GM06990 (cell line): ENCODE measurements around the gene CAMK2A.

Source experiments
- DNase-seq: peaks from one replicate; pipeline ENCODE4 v3.0.0-alpha.2; 2011; ENCODE audit not compliant: insufficient read length; ENCODE audit errors: extremely low read depth
- H3K27me3 ChIP-seq: replicated peaks from 2 replicates; pipeline ENCODE4 v1.6.0; 2011; ENCODE audit warnings: low read length; ENCODE audit not compliant: control insufficient read depth, insufficient read depth
- H3K36me3 ChIP-seq: 2 replicates; pipeline ENCODE4 v1.5.1; 2011; ENCODE audit warnings: low read length; ENCODE audit not compliant: control insufficient read depth, insufficient read depth
- H3K4me3 ChIP-seq: replicated peaks from 2 replicates; pipeline ENCODE4 v1.5.1; 2011; ENCODE audit warnings: low read depth, mild to moderate bottlenecking, control low read depth, low read length
- CTCF ChIP-seq: IDR thresholded peaks from 2 replicates; pipeline ENCODE4 v1.5.1; 2011; ENCODE audit warnings: low read length, control low read depth, mild to moderate bottlenecking, inconsistent platforms; ENCODE audit not compliant: insufficient read depth, poor library complexity, severe bottlenecking

The CAMK2A gene

GRCh38 chr5:150310246-150310645 is 20.7 kb upstream of the CAMK2A start:
- TF ChIP-seq CTCF, result no peak
- DNase-seq, result no peak
- Histone ChIP-seq H3K4me3 (no peak overlapping the region), H3K27me3 (peaks cover 1% of the 10 kb centered on the region; the same call in 1 of the 2 replicates), H3K36me3 (no peaks in the 10 kb centered on the region)

- peaks cover 1% of the 10 kb centered on the region for H3K27me3 ChIP-seq
- no peaks in the 10 kb centered on the region for H3K36me3 ChIP-seq
- no peak for DNase-seq
- H3K4me3 ChIP-seq, result no peak overlapping the region
- no peak for TF ChIP-seq CTCF
These were observed 20.3 kb upstream of the CAMK2A start for GRCh38 chr5:150309886-150310239.

GRCh38 chr5:150309101-150309885 is 19.7 kb upstream of the CAMK2A start:
- TF ChIP-seq CTCF, result no peak
- H3K4me3 ChIP-seq, result no peak overlapping the region
- DNase-seq, result no peak

GRCh38 chr5:150307617-150308426 is 18.2 kb upstream of the CAMK2A start:
- H3K27me3 ChIP-seq, result peaks cover 3% of the 10 kb centered on the region
- no peak for DNase-seq
- TF ChIP-seq CTCF, result no peak

More at GRCh38 chr5:150309101-150309885, 19.7 kb upstream of the CAMK2A start:
- H3K27me3 ChIP-seq, result peaks cover 1% of the 10 kb centered on the region
- H3K36me3 ChIP-seq, result no peaks in the 10 kb centered on the region

GRCh38 chr5:150306775-150307174 is 17.2 kb upstream of the CAMK2A start:
- Histone ChIP-seq H3K27me3 (peaks cover 3% of the 10 kb centered on the region), H3K36me3 (no peaks in the 10 kb centered on the region), H3K4me3 (no peak overlapping the region)
- no peak for DNase-seq
- TF ChIP-seq CTCF, result no peak

More at GRCh38 chr5:150307617-150308426, 18.2 kb upstream of the CAMK2A start:
- Histone ChIP-seq H3K36me3 (no peaks in the 10 kb centered on the region), H3K4me3 (no peak overlapping the region)
